GM12872 (cell line): ENCODE data around the gene RASGEF1C.

Source experiments
- CTCF ChIP-seq: IDR thresholded peaks from 3 replicates; pipeline ENCODE4 v1.5.1; 2011; ENCODE audit warnings: low read depth, mild to moderate bottlenecking, low read length, moderate library complexity; ENCODE audit not compliant: insufficient read depth

The RASGEF1C gene

GRCh38 chr5:180161420-180162303 is 47.3 kb downstream of the RASGEF1C start:
- 0 out of 3 replicates have a peak, but pooled peaks have one; percentile 7 for TF ChIP-seq CTCF

- TF ChIP-seq CTCF: no peak
Observed at GRCh38 chr5:180160789-180161188, 48.2 kb downstream of the RASGEF1C start.

- no peak for TF ChIP-seq CTCF
Observed at GRCh38 chr5:180160215-180160614, 48.8 kb downstream of the RASGEF1C start.

- no peak for TF ChIP-seq CTCF
Observed at GRCh38 chr5:180159756-180160155, 49.3 kb downstream of the RASGEF1C start.

- TF ChIP-seq CTCF: no peak
Observed at GRCh38 chr5:180157866-180158265, 51.1 kb downstream of the RASGEF1C start.

GRCh38 chr5:180156141-180156540 is 52.9 kb downstream of the RASGEF1C start:
- no peak for TF ChIP-seq CTCF

GRCh38 chr5:180155365-180155926 is 53.6 kb downstream of the RASGEF1C start:
- TF ChIP-seq CTCF: no peak
